ENCODE data around the gene UBALD1. TPM values are rescaled to one million over a fixed set of nuclear protein-coding genes. Genes with fewer than 3 reads are reported as not detected.

UBALD1 gene
- total and polyA plus RNA-seq, 2 donors (not counting 3 experiments of a cell fraction or from before 2014, with no cell fraction given) = 24.8 to 41.6 TPM

GRCh38 chr16:4641306-4641687 is 26.6 kb upstream of the UBALD1 start:
- TF ChIP-seq EZH2 (IDR thresholded peaks at IDR 0.05; ENCODE audit: borderline replicate concordance, low read depth, low read length, severe bottlenecking) = no peak
- no peak for TF ChIP-seq MAX (IDR thresholded peaks at IDR 0.05; ENCODE audit: insufficient read depth, insufficient read length)
- no peak for TF ChIP-seq POLR2AphosphoS5 (IDR thresholded peaks at IDR 0.05; ENCODE audit: insufficient read depth, low read depth, low read length)
- no peak for TF ChIP-seq JUN (IDR thresholded peaks at IDR 0.05; ENCODE audit: borderline replicate concordance, insufficient read depth, insufficient read length, low read depth)
- no peak for TF ChIP-seq FOS (IDR thresholded peaks at IDR 0.05; ENCODE audit: borderline replicate concordance, insufficient read depth, low read length)
- no peak for TF ChIP-seq MYC (IDR thresholded peaks at IDR 0.05; ENCODE audit: low read depth, low read length)
- TF ChIP-seq GATA2 (IDR thresholded peaks at IDR 0.05; ENCODE audit: insufficient read depth, insufficient read length, low read depth, low read length) = no peak
- no peak for TF ChIP-seq CTCF (IDR thresholded peaks at IDR 0.05; ENCODE audit: extremely low read depth in 1 of 2, insufficient read depth in 1 of 2, low read depth in 1 of 2, low read length in 2 of 2)
- TF ChIP-seq POLR2A (IDR thresholded peaks at IDR 0.05; ENCODE audit: low read depth, low read length) = no peak
- no peaks in the 10 kb centered on the region for H3K27me3 ChIP-seq (ENCODE audit: control insufficient read depth in 2 of 2, insufficient read depth in 2 of 2, low read length in 2 of 2)
- H3K4me1 ChIP-seq (ENCODE audit: control insufficient read depth, extremely low read depth, insufficient read depth, low read length) = no peaks in the 10 kb centered on the region
- H3K9me1 ChIP-seq (replicated peaks; ENCODE audit: control insufficient read depth, extremely low read depth, insufficient read depth, low read length) = no peaks in the 10 kb centered on the region
- H3K9ac ChIP-seq (replicated peaks; ENCODE audit: extremely low read depth, insufficient read depth, low read length) = no peak overlapping the region
- no peak for FAIRE-seq
- CTCF ChIA-PET = interaction anchor here (0.9 kb wide), 1 partner anchor 9 kb away, joined by 3 read pairs; no protein-coding TSS in a partner anchor
- H2AFZ ChIP-seq (ENCODE audit: low read depth, low read length) = no peak overlapping the region
- no peak for DNase-seq (ENCODE audit: low read depth, low spot score)
- H3K36me3 ChIP-seq (ENCODE audit: control insufficient read depth in 2 of 2, extremely low read depth in 1 of 2, insufficient read depth in 2 of 2, low read length in 2 of 2) = peaks cover 0 to 10% of the 10 kb centered on the region in 2 experiments
- no peak overlapping the region for H3K4me3 ChIP-seq (replicated peaks in 1 of 3; ENCODE audit: insufficient read depth in 1 of 3, low read depth in 1 of 3, low read length in 3 of 3)
- no peak overlapping the region for H3K4me2 ChIP-seq (ENCODE audit: insufficient read depth, low read length)
- POLR2A ChIA-PET = no interaction called here
- no peak overlapping the region for H3K27ac ChIP-seq (ENCODE audit: insufficient read depth, low read depth, low read length)
- intact Hi-C loops (cut with micrococcal nuclease) = no loop called here
- dilution Hi-C loops (cut with MboI; ENCODE audit: extremely low pct_ligation_motif_present, low sequenced_read_pairs) = no loop called here
- BruUV-seq (replicated peaks) = no TSS peak
- no peaks in the 10 kb centered on the region for H3K9me3 ChIP-seq (replicated peaks; ENCODE audit: control insufficient read depth, insufficient read depth, low read length)
- H4K20me1 ChIP-seq (replicated peaks; ENCODE audit: control insufficient read depth, extremely low read depth, insufficient read depth, low read length) = no peaks in the 10 kb centered on the region
- H3K79me2 ChIP-seq (ENCODE audit: control insufficient read depth, insufficient read depth, low read length) = peaks cover 51% of the 10 kb centered on the region
